A673 (cell line): ENCODE measurements around the gene GPX4.

Experiments
- CTCF ChIP-seq: fragments of 300-800, 200-600 bp; sonication (generic); conservative IDR thresholded peaks from 2 replicates; pipeline ENCODE4 v1.5.1; 2017; ENCODE audit warnings: low read depth, mild to moderate bottlenecking, antibody characterized with exemption, low read length, moderate library complexity, mixed read lengths
- EZH2 ChIP-seq: fragments of 200-600 bp; sonication (generic); IDR thresholded peaks from 2 replicates; pipeline ENCODE4 v1.6.1; 2017; ENCODE audit warnings: borderline replicate concordance, low read depth, mild to moderate bottlenecking, mixed read lengths, antibody characterized with exemption, low read length; ENCODE audit not compliant: poor library complexity, severe bottlenecking

GRCh38 chr19:1110809-1111640 lies 7.2 kb downstream of the GPX4 start:
- TF ChIP-seq CTCF, result no peak
- TF ChIP-seq EZH2, result no peak
